SH-SY5Y (cell line): ENCODE measurements around the gene ADARB2.

Experiments
- GATA2 ChIP-seq: IDR thresholded peaks from 2 replicates; pipeline ENCODE4 v1.6.1; 2011; ENCODE audit warnings: mild to moderate bottlenecking, low read depth, low read length
- GATA3 ChIP-seq: IDR thresholded peaks from 2 replicates; pipeline ENCODE4 v1.6.1; 2011; ENCODE audit warnings: low read depth, mild to moderate bottlenecking, low read length, moderate library complexity

GRCh38 chr10:1308173-1308961 lies 429.0 kb downstream of the ADARB2 start:
- TF ChIP-seq GATA2: no peak
- no peak for TF ChIP-seq GATA3
